Osteocyte (in vitro differentiated cells): ENCODE measurements around the gene TP53BP2. TPM values are rescaled to one million over a fixed set of nuclear protein-coding genes. Genes with fewer than 3 reads are reported as not detected.
A peak's percentile ranks its signal among the peaks of the same experiment; 100 is the strongest.
"Not testable (repeated sequence)": the region's sequence is repeated elsewhere in the genome, so short reads cannot be mapped to it uniquely, and the experiment has no call there.

Experiments
- DNase-seq: peaks from one replicate; pipeline ENCODE4 v3.0.0; 2021; ENCODE audit warnings: mixed read lengths; ENCODE audit not compliant: unreplicated experiment; ENCODE audit errors: extremely low spot score
- H3K27ac Mint-ChIP-seq: one replicate; pipeline ENCODE4 v1.8.0; 2021; ENCODE audit warnings: mild to moderate bottlenecking, mixed read lengths; ENCODE audit not compliant: unreplicated experiment
- H3K27me3 Mint-ChIP-seq: one replicate; pipeline ENCODE4 v1.8.0; 2021; ENCODE audit warnings: mixed read lengths; ENCODE audit not compliant: unreplicated experiment
- H3K36me3 Mint-ChIP-seq: one replicate; pipeline ENCODE4 v1.8.0; 2021; ENCODE audit warnings: mixed read lengths; ENCODE audit not compliant: unreplicated experiment
- H3K4me1 Mint-ChIP-seq: one replicate; pipeline ENCODE4 v1.8.0; 2021; ENCODE audit warnings: mixed read lengths; ENCODE audit not compliant: unreplicated experiment
- H3K4me3 Mint-ChIP-seq: one replicate; pipeline ENCODE4 v1.8.0; 2021; ENCODE audit warnings: mild to moderate bottlenecking, moderate library complexity, mixed read lengths; ENCODE audit not compliant: unreplicated experiment
- H3K9me3 Mint-ChIP-seq: one replicate; pipeline ENCODE4 v1.8.0; 2021; ENCODE audit warnings: mixed read lengths; ENCODE audit not compliant: unreplicated experiment
- total RNA-seq: library from RNA; stranded (reverse); gene quantifications from 2 replicates; pipeline ENCODE4 v1.2.1, GENCODE V29; 2021
- TF ChIP-seq, protein P1 (sequence below): fragments of 200-600 bp; sonication (generic); IDR thresholded peaks from 2 replicates; pipeline ENCODE4 v1.5.0; 2021; ENCODE audit warnings: antibody characterized with exemption, mild to moderate bottlenecking, moderate library complexity

Gene TP53BP2
- total RNA-seq, 1 donor from 2014 or later = 58.7 TPM

GRCh38 chr1:223845037-223845809 is 524 bp downstream of the TP53BP2 start:
- Mint-ChIP-seq H3K27ac (peak overlapping the region; percentile 96), H3K27me3 (no peaks in the 10 kb centered on the region), H3K4me1 (peaks cover 41% of the 10 kb centered on the region), H3K4me3 (peak overlapping the region; percentile 88), H3K36me3 (no peaks in the 10 kb centered on the region), H3K9me3 (no peaks in the 10 kb centered on the region)
- TF ChIP-seq, protein P1, sequence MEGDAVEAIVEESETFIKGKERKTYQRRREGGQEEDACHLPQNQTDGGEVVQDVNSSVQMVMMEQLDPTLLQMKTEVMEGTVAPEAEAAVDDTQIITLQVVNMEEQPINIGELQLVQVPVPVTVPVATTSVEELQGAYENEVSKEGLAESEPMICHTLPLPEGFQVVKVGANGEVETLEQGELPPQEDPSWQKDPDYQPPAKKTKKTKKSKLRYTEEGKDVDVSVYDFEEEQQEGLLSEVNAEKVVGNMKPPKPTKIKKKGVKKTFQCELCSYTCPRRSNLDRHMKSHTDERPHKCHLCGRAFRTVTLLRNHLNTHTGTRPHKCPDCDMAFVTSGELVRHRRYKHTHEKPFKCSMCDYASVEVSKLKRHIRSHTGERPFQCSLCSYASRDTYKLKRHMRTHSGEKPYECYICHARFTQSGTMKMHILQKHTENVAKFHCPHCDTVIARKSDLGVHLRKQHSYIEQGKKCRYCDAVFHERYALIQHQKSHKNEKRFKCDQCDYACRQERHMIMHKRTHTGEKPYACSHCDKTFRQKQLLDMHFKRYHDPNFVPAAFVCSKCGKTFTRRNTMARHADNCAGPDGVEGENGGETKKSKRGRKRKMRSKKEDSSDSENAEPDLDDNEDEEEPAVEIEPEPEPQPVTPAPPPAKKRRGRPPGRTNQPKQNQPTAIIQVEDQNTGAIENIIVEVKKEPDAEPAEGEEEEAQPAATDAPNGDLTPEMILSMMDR = no peak
- peak; percentile 87 for DNase-seq

DNA sequence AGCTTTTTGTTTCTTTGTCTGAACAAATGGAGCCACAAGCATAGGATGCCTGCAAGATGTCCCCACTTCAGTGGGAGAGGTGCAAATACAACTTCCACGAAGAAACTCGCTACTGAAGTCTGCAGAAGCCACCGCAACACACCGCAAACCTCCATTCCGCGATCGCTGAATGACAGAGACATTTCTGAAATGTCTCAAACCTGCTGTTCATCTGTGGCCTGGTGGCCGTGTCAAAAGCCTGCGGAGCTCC is 1.0 kb downstream of the TP53BP2 start:
- peaks cover 45% of the 10 kb centered on the region for H3K4me1 Mint-ChIP-seq
- TF ChIP-seq, protein P1 = no peak
- peak overlapping the region; percentile 96 for H3K27ac Mint-ChIP-seq
- no peaks in the 10 kb centered on the region for H3K9me3 Mint-ChIP-seq
- peak overlapping the region; percentile 88 for H3K4me3 Mint-ChIP-seq
- H3K27me3 Mint-ChIP-seq = no peaks in the 10 kb centered on the region
- DNase-seq = no peak
- H3K36me3 Mint-ChIP-seq = no peaks in the 10 kb centered on the region

DNA sequence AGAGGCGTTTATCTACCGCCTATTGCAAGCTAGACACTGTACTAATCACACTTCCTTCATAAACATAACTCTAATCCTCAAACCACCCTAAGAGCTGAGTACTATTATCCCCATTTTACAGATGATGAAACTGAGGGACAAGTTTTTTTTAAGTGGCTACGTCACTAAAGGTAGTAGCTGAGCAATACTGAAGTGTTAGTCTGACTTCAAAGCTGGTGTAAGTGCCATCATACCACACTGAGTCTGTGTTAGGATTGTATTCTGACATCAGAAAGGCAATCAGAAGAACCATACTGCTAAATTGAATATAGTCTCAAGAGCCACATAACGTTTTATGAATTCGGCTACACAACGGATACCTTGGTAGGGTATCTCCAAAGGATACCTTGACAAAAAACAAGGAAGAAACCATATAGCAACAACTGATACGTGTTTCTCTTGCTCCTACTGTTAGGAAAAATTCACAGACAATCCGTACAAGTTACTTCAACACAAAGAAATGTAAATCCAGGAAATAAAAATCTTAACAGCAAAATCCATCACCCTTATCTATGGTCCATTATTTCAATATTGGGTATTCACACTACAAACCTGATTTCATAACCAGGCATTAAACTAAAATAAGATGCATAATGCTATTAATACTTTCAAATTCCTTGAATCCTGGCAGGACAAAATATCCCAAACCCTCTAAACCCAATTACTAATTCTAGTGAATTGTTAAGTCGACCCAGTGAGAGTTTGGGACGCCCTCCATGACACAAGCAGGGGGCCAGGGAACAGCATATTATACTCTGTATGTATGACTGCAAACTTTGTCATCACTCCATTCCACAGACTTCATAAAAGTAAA is 1.6 kb downstream of the TP53BP2 start:
- Mint-ChIP-seq H3K27ac (peak overlapping the region; percentile 96), H3K9me3 (no peaks in the 10 kb centered on the region), H3K4me1 (peaks cover 45% of the 10 kb centered on the region), H3K27me3 (no peaks in the 10 kb centered on the region), H3K36me3 (no peaks in the 10 kb centered on the region), H3K4me3 (peak overlapping the region; percentile 88)
- DNase-seq = no peak
- TF ChIP-seq, protein P1 = no peak

DNA sequence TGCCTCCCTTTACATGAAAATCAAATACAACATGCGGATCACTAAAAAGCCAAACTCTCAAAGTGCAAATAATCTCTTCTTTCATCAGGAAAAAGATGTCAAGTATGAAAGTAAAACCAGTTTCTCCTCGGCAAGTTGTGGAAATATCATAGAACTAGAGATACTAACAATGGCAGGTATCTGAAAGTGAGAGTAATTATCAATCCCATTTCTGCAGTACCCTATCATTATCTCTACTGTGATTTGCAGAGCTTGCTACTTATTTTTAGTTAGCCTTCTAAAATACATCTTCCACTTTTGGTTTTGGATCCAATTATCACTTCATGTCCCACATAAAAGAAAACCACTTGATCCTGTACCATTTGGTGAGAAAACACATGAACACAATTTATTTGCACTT is 3.0 kb downstream of the TP53BP2 start:
- Mint-ChIP-seq H3K9me3 (no peaks in the 10 kb centered on the region), H3K4me1 (peaks cover 58% of the 10 kb centered on the region), H3K4me3 (no peak overlapping the region), H3K27me3 (no peaks in the 10 kb centered on the region), H3K27ac (no peak overlapping the region), H3K36me3 (no peaks in the 10 kb centered on the region)
- DNase-seq = no peak
- TF ChIP-seq, protein P1 = no peak

GRCh38 chr1:223841977-223842623 is 3.6 kb downstream of the TP53BP2 start:
- H3K4me3 Mint-ChIP-seq, H3K27ac Mint-ChIP-seq, H3K36me3 Mint-ChIP-seq, DNase-seq, H3K9me3 Mint-ChIP-seq, H3K27me3 Mint-ChIP-seq: not testable (repeated sequence)
- peaks cover 61% of the 10 kb centered on the region for H3K4me1 Mint-ChIP-seq
